HG03196 (cell line): ENCODE data around the gene MRPS27.

Experiments used
- ATAC-seq: cut with Tn5 transposase; IDR thresholded peaks from one replicate; pipeline ENCODE4 v1.9.1; 2021; ENCODE audit not compliant: unreplicated experiment

MRPS27 gene

DNA sequence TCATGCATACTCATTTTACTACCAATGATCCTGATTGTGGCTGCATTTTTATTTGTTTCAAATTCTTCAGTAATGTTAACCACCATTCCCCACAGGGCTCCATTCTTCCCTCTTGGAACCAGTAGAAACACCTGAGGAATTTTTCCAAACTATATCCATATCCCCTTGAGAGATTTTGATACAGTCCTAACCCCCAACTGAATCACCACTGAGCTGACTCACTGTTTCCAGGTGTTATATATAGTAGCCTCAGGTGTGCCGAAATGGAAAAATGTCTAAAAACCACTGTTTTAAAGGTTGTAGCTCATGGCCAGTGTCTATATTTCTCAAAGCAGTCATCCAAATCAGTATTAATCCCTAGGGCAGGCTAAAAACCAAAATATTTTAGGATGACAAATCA, 85.2 kb downstream of the MRPS27 start:
- ATAC-seq: no peak

DNA sequence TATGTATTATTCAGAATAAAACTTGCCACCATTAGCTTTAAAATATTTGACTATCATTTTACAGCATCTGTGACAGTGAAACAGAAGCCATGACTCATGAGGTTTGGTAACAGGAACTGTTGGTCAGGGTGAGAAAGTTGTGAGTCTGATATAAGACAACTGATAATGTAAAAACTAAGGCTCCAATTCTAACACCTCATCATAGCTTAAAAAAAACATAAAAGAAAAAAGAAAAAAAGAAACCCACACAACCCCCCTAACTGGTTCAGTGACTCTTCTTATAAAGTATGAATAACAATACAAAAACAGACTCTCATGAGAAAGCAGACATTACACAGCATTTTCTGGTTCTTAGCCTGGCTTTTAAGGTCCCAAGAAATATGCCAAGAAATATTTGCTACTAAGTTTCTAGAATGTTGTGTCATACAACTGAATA, 85.8 kb downstream of the MRPS27 start:
- ATAC-seq: peak; percentile 76

DNA sequence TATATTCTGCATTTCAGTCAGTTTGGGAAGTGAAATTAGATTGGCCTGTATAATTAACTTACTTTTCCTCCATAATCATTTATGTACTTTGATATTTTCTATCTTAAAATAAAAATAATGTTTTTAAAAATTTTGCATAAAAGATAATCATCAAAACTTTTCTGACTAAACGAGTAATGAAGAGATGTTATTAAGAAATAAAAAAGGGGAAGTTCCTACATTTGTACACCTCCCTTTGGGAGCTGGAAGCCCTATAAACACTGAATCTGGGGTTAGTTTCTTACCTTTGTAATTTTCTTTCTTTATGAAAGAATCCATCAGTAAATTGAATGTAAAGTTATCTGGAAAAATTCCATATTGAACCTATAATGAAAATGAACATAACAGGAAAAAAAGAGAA, 86.2 kb downstream of the MRPS27 start:
- no peak for ATAC-seq

DNA sequence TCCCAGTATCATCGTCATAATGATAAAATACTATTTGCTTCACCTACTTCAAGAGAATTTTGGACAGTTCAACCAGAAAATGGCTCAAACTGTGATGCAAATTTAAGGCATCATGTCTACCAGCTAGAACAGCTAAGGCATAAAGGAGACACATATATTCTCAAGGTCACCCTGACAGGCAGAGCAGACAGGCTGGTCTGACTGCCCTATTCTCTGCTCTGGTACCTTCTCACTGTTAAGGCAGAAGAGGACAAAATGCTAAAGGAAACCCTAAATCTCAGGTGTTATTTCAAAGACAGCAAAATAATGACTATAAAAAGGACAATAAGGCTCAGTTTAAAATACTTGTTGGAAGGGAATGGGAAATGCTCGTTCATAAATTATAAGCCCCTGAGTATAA, 87.2 kb downstream of the MRPS27 start:
- ATAC-seq: no peak

DNA sequence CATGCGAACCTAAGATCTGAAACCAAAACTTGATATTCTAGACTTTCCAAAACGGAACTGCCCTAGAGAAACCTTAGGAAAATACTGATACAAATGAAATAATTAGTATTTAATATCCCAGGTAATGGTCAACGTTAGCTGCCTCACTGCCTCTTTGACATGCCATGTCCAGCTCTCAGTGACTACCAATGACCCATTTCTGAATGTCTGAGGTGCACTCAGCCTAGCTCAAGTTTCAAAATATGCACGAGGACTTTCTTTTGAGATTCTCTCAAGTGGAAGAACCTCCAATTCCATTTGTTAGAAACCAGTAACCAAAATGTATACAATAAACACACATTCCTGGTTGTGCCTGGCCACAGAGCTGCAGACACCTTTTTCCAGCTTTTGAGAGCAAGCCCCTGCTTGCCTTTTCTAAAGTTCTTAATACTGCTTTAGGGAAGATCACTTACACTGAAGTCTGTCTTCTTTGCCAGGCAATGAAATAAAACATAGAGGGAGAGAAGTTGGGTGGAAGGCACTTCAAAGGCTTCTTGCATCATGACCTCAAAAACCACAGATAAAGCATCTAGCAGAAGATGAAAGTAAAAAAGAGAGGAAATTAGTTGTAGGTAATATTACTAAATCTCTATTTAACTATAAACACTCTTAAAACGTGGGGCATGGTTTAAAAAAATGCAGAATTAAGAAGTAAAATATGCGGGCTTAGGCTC, 87.9 kb downstream of the MRPS27 start:
- no peak for ATAC-seq

DNA sequence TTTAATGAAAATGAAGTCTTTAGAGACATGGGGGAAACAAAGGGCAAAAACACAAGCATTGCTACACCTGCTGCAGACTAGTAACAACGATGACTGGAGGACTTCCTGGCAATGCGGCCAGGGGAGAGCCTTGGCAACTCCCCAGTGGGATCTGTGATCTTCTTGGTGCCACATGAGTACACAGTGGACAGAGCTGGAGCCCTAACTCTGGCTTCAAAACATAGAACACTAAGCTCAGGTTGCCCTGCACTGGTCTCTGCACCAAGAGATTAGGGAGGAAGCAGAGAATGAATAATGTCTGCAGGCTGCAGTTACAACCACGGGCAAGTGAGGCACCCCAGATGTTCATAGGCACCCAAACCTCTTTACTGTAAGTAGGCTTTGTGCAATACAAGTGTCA, 91.1 kb downstream of the MRPS27 start:
- ATAC-seq: no peak

DNA sequence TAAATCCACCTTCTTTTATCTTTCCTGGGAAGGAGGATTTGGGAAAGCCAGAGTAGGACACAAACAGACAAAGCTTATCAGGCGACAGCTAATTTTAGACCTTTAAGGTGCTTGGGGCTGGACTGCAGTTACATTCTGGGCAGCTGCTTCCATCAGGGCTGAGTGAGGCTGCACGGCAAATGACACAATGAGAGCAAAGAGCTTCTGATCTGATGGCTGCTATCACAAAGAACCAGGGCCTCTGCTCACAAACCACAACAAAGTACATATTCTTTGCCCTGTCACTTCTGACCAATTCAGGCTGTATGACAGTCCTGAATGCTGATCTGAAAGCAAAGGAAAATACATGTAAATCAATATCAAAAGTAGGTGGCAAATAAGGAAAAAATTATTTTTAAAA, 93.1 kb downstream of the MRPS27 start:
- no peak for ATAC-seq

DNA sequence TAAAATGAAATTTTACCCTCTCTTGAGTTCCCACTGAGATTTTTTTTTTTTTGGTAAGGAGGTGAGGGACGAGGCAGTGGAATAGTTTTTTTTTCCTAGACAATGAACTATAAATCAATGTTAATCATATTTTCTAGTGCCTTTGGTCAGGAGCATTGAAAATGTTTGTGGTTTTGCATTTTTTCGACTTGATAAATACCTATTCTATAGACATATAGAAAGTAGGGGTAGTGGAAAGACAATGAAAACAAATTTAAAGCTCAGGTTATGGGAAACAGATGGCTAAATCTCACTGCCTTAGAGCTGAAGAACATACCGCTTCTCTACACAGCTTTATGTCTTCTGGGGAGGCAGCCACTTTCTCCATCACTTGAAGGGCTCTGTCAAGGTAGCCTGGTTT, 94.3 kb downstream of the MRPS27 start:
- no peak for ATAC-seq

DNA sequence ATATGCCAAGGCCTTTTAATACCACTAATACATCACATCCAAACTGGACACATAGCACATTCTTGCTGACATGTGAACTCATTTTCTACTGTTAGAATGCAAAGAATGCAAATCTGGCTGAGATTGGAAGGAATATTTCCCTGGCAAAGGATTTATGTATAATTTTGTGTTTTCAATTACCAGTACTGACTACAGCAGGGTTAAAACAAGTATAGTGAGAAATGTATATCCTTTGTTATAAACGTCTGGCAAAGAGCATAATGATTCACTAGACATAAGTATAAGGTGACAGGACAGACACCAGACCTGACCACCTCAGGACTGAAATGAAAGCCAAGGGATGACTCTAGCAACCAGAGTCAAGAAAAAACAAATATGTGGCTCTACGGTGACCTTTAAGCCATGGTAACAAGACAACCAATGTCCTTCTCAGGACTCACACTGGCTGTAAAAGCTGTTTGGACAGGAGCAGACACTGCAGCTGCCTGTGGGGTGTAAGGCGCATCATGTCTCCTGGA, 95.0 kb downstream of the MRPS27 start:
- ATAC-seq: no peak

DNA sequence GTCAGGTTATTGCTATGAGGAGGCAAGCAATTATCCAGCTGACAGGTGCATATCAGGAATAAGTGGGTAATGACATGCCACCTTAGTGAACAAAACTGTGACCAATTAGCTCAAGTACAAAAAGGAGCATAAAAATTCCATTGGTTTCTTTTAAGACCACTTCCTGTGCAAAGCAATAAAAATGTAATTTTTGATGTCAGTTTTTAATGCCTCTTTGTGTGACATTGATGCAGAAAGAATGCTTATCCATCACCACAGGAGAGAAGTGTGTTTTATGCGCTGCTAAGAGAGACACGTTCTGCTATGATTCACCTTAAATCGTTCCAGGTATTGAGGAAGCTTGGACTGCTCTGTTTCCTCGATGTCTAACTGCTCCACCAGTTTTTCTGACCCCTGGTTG, 96.7 kb downstream of the MRPS27 start:
- ATAC-seq: no peak

DNA sequence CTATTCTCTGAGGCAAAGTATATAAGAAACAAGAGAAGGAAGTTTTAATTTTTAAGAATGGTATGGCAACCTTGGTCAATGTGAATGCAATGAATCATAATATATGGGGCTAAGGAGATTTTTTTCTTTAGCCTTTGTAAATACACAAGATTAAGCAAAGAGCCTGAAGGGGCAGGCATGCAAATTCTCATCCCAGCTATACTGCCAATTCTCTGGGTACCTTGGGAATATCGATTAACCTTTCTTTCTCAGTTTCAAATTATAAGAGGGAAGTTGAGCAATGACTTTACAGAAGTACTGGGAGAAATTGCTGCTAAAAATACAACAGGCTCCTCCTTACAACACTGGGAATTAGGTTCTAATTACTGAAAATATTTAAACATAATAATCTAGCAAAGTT, 97.5 kb downstream of the MRPS27 start:
- ATAC-seq: no peak

DNA sequence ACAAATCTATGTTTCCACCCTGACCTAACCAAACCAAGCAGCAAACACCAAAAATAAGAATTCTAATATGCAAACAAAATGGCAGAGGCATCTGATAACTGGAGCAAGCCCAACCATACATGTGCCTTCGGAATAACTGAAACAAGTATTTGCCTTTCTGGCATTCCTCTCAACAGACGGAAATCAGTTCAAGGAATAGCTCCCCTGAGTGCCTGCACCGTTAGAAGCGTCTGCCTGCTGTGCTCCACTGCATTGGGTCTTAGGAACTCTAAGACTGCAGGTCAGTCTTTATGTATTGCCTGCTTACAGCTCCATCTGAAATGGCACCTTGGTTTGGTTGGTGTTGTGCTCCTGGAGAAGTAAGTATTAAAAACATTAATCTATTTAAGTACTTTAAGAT, 98.5 kb downstream of the MRPS27 start:
- ATAC-seq: no peak

DNA sequence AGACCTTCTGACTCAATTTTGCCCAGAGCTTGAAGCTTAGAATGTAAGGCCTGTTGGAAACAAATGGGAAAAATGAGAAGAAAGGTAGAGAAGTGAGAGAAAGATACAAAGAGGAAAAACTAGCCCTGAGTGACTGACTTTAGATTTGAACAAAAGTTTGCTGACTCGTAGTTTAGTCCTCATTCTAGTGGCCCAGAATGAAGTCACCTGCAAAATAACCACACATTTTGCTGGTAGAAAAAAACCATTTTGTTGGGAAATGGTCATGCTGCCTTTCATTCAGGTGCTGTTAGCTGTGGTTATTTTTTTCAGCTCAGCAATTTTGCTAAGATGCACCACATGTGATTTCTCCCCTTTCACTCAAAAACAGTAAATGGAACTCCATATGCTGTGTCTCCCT, 98.9 kb downstream of the MRPS27 start:
- no peak for ATAC-seq

DNA sequence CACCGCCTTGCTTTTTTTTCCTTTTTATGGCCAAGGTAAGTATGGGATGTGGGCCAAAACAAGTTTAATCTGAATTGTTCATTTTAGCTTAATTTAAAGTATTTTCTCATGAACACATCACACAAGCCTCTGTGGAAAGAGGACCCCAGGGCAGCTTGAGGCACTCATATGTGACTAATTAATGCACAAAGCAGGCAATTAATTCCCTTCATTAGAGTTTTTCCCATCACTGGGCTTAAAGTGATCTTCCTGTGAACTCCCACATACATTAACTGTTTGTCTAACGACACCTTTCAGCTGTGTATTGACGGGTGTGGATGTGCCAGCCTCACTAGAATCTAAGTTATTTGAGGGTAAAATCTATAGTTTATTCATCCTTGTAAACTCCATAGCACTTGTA, 103.3 kb downstream of the MRPS27 start:
- no peak for ATAC-seq

DNA sequence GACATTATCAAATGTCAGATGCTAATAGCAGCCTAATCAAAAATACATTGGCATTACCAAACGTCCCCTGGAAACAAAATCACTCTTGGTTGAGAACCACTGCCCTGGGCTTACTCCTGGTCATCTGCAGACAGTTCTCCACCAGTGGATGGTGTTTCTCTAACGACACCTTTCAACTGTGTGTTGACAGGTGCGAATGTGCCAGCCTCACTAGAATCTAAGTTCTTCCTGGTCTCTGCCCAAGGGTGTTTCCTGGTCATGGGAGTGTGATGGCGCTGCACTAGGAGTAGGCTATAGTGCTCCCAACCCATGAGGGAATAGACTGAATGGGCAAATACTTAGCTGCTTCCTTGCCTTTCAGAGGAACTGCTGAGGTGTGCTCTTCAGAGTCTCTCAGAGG, 105.9 kb downstream of the MRPS27 start:
- ATAC-seq: no peak

DNA sequence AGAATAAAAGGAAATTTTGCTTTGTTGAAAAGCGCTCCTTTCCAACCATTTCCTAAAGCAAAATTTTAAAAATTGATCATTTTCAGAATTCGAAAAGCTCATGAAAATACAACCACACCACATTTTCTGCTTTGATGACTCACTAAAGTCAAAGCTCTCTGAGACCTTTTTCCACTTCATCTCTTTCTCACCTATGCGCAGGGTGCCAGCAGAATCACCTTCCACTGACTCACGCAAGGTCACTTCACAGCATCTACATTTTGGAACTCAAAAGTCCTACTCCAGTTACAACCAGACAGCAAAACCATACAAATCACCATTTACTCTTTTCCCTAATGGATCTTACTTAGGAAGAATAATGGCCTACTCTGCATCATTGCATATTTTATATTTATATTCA, 106.6 kb downstream of the MRPS27 start:
- no peak for ATAC-seq

DNA sequence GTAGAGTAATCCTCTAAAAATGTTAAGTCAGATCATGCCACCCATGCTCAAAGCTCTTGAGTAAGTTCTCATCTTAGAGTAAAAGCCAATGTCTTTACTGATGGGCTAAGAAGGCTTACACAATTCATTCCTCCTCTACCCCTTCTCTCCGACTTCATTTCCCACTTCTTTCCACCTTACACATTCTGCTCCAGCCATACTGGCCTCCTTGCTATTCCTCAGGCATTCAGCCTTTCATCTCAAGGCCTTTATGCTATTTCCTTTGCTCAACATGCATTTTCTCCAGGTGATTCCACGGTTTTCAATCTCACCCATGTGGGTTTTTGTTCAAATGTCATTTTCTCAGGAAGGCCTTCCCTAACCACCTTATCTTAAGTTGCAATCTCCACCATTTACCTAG, 107.9 kb downstream of the MRPS27 start:
- ATAC-seq: no peak

DNA sequence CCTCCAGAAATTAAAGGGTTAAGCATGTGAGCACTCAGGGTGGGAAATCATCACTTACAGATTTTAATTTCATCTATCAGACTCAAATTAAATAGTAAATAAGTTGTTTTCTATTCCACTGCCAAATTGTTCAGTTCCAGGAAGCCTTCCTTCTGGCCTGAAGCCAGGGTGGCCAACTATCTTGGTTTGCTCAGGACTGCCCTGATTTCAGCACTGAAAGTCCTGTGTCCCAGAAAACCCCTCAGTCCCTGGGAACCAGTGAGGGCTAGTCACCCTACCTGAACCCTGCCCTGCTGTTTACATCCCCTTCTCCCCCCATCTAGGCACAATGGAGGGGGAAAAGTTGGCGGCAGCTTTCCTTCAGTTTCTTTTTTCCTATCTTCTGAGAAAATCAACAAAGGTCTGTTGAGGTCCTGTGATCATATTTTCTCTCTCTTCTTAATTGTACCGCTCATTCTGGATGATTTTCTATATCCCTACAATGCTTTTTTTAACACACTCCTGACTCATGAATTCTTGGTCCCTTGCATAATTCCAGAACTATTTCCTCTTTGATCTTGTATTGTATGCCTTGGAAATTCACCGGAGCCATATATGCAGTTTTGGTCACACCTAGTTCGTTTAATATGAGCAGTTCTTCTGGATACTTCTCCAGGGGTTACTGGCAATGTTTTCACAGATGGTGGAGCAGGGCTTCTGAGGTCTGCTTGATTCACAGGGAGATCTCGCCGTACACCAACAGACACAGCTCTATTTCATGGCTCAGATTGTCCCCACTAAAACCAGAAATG, 109.0 kb downstream of the MRPS27 start:
- ATAC-seq: no peak

DNA sequence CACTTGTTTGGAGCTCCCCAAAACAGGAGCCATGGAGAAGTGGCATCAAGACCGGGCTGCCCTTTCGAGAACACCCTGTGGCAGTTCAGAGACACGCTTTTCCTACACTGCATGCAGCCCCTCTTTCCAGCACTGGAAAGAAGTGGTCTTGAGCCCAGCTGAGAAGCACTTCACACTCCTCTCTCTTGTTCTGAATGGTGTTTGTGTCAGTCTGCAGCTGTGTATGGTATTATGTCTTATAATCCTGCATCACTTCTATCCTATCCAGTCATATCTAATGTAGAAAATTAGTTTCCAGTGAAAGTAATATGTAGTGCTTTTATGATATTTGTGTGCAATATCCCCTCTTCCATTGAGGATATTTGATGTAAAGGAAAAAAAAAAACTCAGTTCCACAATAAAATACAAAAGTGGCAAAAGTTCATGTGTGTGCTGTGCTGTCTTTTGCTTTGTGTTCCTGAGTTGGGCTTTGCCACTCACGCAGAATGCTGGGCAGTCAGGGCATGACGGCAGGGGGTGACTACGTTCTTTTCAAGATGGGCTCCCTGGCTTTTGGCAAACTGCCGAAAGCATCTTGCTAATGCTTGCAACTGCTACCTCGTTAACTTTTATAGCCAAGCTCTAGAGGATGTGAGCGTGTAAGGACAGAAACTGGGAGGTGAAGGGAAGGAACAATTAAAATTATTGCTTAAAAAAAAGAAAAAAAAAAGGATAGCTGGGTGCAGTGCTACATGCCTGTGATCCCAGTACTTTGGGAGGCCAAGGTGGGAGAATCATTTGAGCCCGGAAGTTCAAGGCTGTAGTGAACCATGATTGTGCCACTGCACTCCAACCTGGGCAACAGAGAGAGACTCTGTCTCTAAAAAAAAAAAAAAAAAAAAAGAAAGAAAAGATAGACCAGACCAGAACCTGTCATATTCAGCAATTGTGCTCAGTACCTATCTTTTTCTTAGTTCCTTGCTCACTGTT, 110.6 kb downstream of the MRPS27 start:
- ATAC-seq: no peak

DNA sequence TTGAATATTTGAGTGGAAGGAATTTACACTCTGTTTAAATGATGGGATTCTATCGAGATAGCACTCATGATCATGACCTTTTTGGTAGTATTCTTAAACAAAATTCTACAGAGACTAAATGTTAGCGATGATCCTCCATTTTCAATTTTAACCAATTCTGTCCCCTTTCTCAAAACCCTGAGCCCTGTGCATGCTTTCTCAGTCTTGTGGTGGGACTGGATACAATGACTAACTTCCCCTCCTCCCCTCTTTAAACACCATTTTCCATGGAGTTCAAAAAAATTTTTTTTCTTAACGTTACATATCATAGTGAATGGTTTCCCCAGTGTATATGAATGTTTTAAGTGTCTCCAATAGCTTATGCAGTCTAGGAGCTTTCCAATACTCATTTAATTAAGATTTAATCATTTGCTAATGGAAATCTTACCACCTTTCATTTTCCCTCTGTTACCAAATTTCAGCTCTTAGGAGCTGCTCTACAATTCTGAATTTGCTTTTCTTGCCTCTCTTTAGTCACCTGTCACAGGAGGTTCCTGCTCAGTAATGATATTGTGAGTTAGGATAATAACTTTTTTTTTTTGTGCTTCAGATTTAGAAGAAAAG, 111.6 kb downstream of the MRPS27 start:
- ATAC-seq: no peak

DNA sequence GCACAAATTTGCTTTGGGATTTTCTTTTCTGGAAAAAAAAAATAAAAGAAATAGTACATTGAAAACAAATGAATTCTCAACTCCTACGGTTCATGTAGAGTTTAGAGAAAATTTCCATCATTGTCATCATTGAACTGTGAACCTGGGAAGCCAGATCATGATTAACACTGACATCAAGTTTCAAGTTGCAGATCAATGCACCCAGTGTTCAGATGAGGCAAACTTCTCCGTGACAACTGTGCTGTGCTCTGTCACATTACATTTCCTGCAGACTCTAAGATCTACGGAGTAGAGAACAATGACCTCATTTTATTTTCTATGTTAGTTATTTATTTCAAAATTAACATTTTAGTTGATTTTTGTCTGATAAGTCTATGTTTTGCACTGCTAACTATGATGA, 113.0 kb downstream of the MRPS27 start:
- ATAC-seq: no peak
